HepG2 (cell line): ENCODE data around the gene RRBP1. TPM values are rescaled to one million over a fixed set of nuclear protein-coding genes. Genes with fewer than 3 reads are reported as not detected.

Experiments used
- ATAD3A ChIP-seq: sonication (generic); formaldehyde crosslinking; IDR thresholded peaks from 2 replicates; pipeline ENCODE4 v1.4.0; 2020; ENCODE audit warnings: missing genetic modification reagents
- BORCS8-MEF2B ChIP-seq: sonication (generic); formaldehyde crosslinking; IDR thresholded peaks from 2 replicates; pipeline ENCODE4 v1.8.0; 2022; ENCODE audit warnings: mild to moderate bottlenecking, missing genetic modification reagents
- DPF2 ChIP-seq: sonication (generic); formaldehyde crosslinking; IDR thresholded peaks from 2 replicates; pipeline ENCODE4 v1.4.0; 2020; ENCODE audit warnings: mild to moderate bottlenecking, low read depth, missing genetic modification reagents, borderline replicate concordance
- EED ChIP-seq: sonication (generic); formaldehyde crosslinking; IDR thresholded peaks from 2 replicates; pipeline ENCODE4 v1.5.0; 2020; ENCODE audit warnings: mild to moderate bottlenecking, missing genetic modification reagents
- GATA4 ChIP-seq: sonication (generic); IDR thresholded peaks from 2 replicates; pipeline ENCODE4 v1.6.1; 2016; ENCODE audit warnings: antibody characterized with exemption, low read depth, borderline replicate concordance
- HDAC1 ChIP-seq: sonication (generic); formaldehyde crosslinking; IDR thresholded peaks from 2 replicates; pipeline ENCODE4 v1.5.1; 2020; ENCODE audit warnings: mild to moderate bottlenecking, missing genetic modification reagents
- KLF12 ChIP-seq: sonication (generic); formaldehyde crosslinking; IDR thresholded peaks from 2 replicates; pipeline ENCODE4 v1.4.0; 2020; ENCODE audit warnings: missing genetic modification reagents, borderline replicate concordance
- MAFF ChIP-seq: IDR thresholded peaks from 2 replicates; pipeline ENCODE4 v1.6.1; 2011; ENCODE audit warnings: low read depth, low read length, improper control_type of control experiment
- NCOA2 ChIP-seq: sonication (generic); formaldehyde crosslinking; IDR thresholded peaks from 2 replicates; pipeline ENCODE4 v1.8.0; 2022; ENCODE audit warnings: inconsistent platforms
- NFATC3 ChIP-seq: sonication (generic); formaldehyde crosslinking; IDR thresholded peaks from 2 replicates; pipeline ENCODE4 v1.5.1; 2020; ENCODE audit warnings: mild to moderate bottlenecking, missing genetic modification reagents
- NFIB ChIP-seq: sonication (generic); formaldehyde crosslinking; IDR thresholded peaks from 2 replicates; pipeline ENCODE4 v1.9.0; 2021; ENCODE audit warnings: missing genetic modification reagents, mild to moderate bottlenecking, borderline replicate concordance
- PHB2 ChIP-seq: fragments of 450-650 bp; IDR thresholded peaks from 2 replicates; pipeline ENCODE4 v1.6.1; 2018; ENCODE audit not compliant: partially characterized antibody
- RFX1 ChIP-seq: fragments of 450-650 bp; IDR thresholded peaks from 2 replicates; pipeline ENCODE4 v1.6.1; 2017
- RFX5 ChIP-seq: IDR thresholded peaks from 2 replicates; pipeline ENCODE4 v1.6.1; 2011; ENCODE audit warnings: low read depth, low read length, improper control_type of control experiment
- SKI ChIP-seq: fragments of 450-650 bp; IDR thresholded peaks from one replicate; pipeline ENCODE4 v1.6.1; 2018; ENCODE audit warnings: mild to moderate bottlenecking; ENCODE audit not compliant: partially characterized antibody
- SMAD1 ChIP-seq: sonication (generic); formaldehyde crosslinking; IDR thresholded peaks from 2 replicates; pipeline ENCODE4 v1.4.0; 2020; ENCODE audit warnings: missing genetic modification reagents, low read depth, mild to moderate bottlenecking, borderline replicate concordance
- SOX13 ChIP-seq, 3 experiments: fragments of 450-650 bp in 1 of 3; sonication (generic) in 1 of 3; formaldehyde crosslinking in 1 of 3; IDR thresholded peaks in 2 of 3; conservative IDR thresholded peaks in 1 of 3; 2 replicates each; pipeline versions ENCODE4 v1.5.0 to v1.6.1; 2016 to 2020; ENCODE audit warnings: antibody characterized with exemption in 1 of 3, mild to moderate bottlenecking in 1 of 3, missing compliant biosample characterization in 1 of 3, missing genetic modification reagents in 1 of 3, moderate library complexity in 1 of 3
- SOX5 ChIP-seq: IDR thresholded peaks from 2 replicates; pipeline ENCODE4 v1.6.1; 2016; ENCODE audit warnings: borderline replicate concordance
- TBX2 ChIP-seq: sonication (generic); formaldehyde crosslinking; IDR thresholded peaks from 2 replicates; pipeline ENCODE4 v1.5.0; 2020; ENCODE audit warnings: missing genetic modification reagents, mild to moderate bottlenecking, borderline replicate concordance
- TFE3 ChIP-seq: IDR thresholded peaks from 2 replicates; pipeline ENCODE4 v1.6.1; 2016
- THAP7 ChIP-seq: sonication (generic); formaldehyde crosslinking; IDR thresholded peaks from 2 replicates; pipeline ENCODE4 v1.8.1; 2023; ENCODE audit warnings: mild to moderate bottlenecking, missing genetic modification reagents
- XBP1 ChIP-seq: sonication (generic); formaldehyde crosslinking; IDR thresholded peaks from 2 replicates; pipeline ENCODE4 v1.5.0; 2020; ENCODE audit warnings: missing genetic modification reagents
- ZFP82 ChIP-seq: sonication (generic); formaldehyde crosslinking; IDR thresholded peaks from 2 replicates; pipeline ENCODE4 v1.5.1; 2020; ENCODE audit warnings: mild to moderate bottlenecking, missing genetic modification reagents, borderline replicate concordance
- ZNF180 ChIP-seq: sonication (generic); formaldehyde crosslinking; IDR thresholded peaks from 2 replicates; pipeline ENCODE4 v1.4.0; 2020; ENCODE audit warnings: low read depth, missing genetic modification reagents, borderline replicate concordance
- ZNF337 ChIP-seq: sonication (generic); formaldehyde crosslinking; IDR thresholded peaks from 2 replicates; pipeline ENCODE4 v1.5.1; 2020; ENCODE audit warnings: missing genetic modification reagents, low read depth, mild to moderate bottlenecking, borderline replicate concordance
- ZNF576 ChIP-seq: sonication (generic); formaldehyde crosslinking; IDR thresholded peaks from 2 replicates; pipeline ENCODE4 v1.4.0; 2020; ENCODE audit warnings: mild to moderate bottlenecking, missing genetic modification reagents
- ZNF7 ChIP-seq: IDR thresholded peaks from 2 replicates; pipeline ENCODE4 v1.6.1; 2016; ENCODE audit warnings: missing biosample characterization, missing genetic modification reagents
- ZNF703 ChIP-seq: sonication (generic); formaldehyde crosslinking; IDR thresholded peaks from 2 replicates; pipeline ENCODE4 v1.5.1; 2020; ENCODE audit warnings: missing genetic modification reagents, mild to moderate bottlenecking, moderate library complexity, borderline replicate concordance
- ZNF761 ChIP-seq: sonication (generic); formaldehyde crosslinking; conservative IDR thresholded peaks from 2 replicates; pipeline ENCODE4 v1.4.0; 2020; ENCODE audit warnings: mild to moderate bottlenecking, missing genetic modification reagents
- polyA plus RNA-seq, 8 experiments: library from polyadenylated mRNA; depleted of rRNA in 3 of 8; stranded (reverse) in 7 of 8; unstranded in 1 of 8; fragments of >200 nt; fragmentation: Illumina TruSeq in 4 of 8; extraction: Trizol in 4 of 8; gene quantifications; 2 replicates each; pipeline versions ENCODE4 v1.2.1 to v1.2.3, GENCODE V29; 2011 to 2016; ENCODE audit warnings: low read depth in 4 of 8, missing spikeins in 1 of 8, mixed read lengths in 1 of 8; ENCODE audit not compliant: insufficient read depth in 1 of 8
- total RNA-seq, 5 experiments: library from RNA; depleted of rRNA; stranded (reverse); fragments of >200 nt; fragmentation: Illumina TruSeq; extraction: Trizol; gene quantifications; 2 replicates each; pipeline ENCODE4 v1.2.3, GENCODE V29; 2016; ENCODE audit warnings: low read depth in 1 of 5

Gene RRBP1
- total and polyA plus RNA-seq, 2 of the 13 experiments (the other 11 are each of a cell fraction or from before 2014, with no cell fraction given): 150 to 222 TPM

- no peak for TF ChIP-seq MAFF
- TF ChIP-seq TBX2 (CRISPR knock-in tag): peak; percentile 29; the same call in 1 of the 2 replicates
- TF ChIP-seq ZNF576: no peak
- no peak for TF ChIP-seq ZNF180
- no peak for TF ChIP-seq NCOA2 (CRISPR knock-in tag)
- no peak for TF ChIP-seq ZNF7 (CRISPR knock-in tag)
- no peak for TF ChIP-seq HDAC1 (CRISPR knock-in tag)
- 0 out of 2 replicates have a peak, but pooled peaks have one; percentile 8 for TF ChIP-seq NFIB (CRISPR knock-in tag)
- TF ChIP-seq NFATC3 (CRISPR knock-in tag): 0 out of 2 replicates have a peak, but pooled peaks have one; percentile 27
- TF ChIP-seq ZNF703: no peak
- TF ChIP-seq SMAD1 (CRISPR knock-in tag): peak; percentile 85; the same call in 1 of the 2 replicates
- 0 out of 2 replicates have a peak, but pooled peaks have one; percentile 60 for TF ChIP-seq EED
- no peak for TF ChIP-seq ZNF761 (CRISPR knock-in tag)
- TF ChIP-seq RFX5: no peak
- 0 out of 2 replicates have a peak, but pooled peaks have one; percentile 19 for TF ChIP-seq THAP7 (CRISPR knock-in tag)
- no peak for TF ChIP-seq BORCS8-MEF2B (CRISPR knock-in tag)
- TF ChIP-seq KLF12 (CRISPR knock-in tag): no peak
- TF ChIP-seq GATA4: no peak
- no peak for TF ChIP-seq ATAD3A (CRISPR knock-in tag)
- TF ChIP-seq SOX5: no peak
- no peak for TF ChIP-seq SKI
- TF ChIP-seq SOX13 (IDR thresholded peaks at IDR 0.05): no peak
- TF ChIP-seq SOX13 (CRISPR knock-in tag; conservative IDR thresholded peaks at IDR 0.05 in 1 of 2, IDR thresholded peaks at IDR 0.05 in 1 of 2): no peak
- TF ChIP-seq XBP1 (CRISPR knock-in tag): no peak
- TF ChIP-seq DPF2 (CRISPR knock-in tag): no peak
- TF ChIP-seq ZNF337 (CRISPR knock-in tag): no peak
- TF ChIP-seq TFE3 (CRISPR knock-in tag): no peak
- no peak for TF ChIP-seq ZFP82 (CRISPR knock-in tag)
- no peak for TF ChIP-seq PHB2
- no peak for TF ChIP-seq RFX1
Measured at GRCh38 chr20:17636523-17637412, 45.3 kb downstream of the RRBP1 start (continued).
